GM20431 (cell line): Measurements from ENCODE around the gene WWOX.

Source experiments
- in situ Hi-C: fragments of 300-500 bp; cut with MseI, MboI; formaldehyde crosslinking; loops from one replicate; pipeline ENCODE4 v1.15.0; 2020; ENCODE audit warnings: low sequenced_read_pairs; ENCODE audit not compliant: unreplicated experiment

WWOX gene

GRCh38 chr16:78749745-78750268 lies 650.4 kb downstream of the WWOX start:
- in situ Hi-C loops = no loop called here

GRCh38 chr16:78750611-78751010 lies 651.2 kb downstream of the WWOX start:
- in situ Hi-C loops = no loop called here

GRCh38 chr16:78751601-78752000 lies 652.1 kb downstream of the WWOX start:
- in situ Hi-C loops = no loop called here

- in situ Hi-C loops = no loop called here
Measured at GRCh38 chr16:78754713-78755112, 655.3 kb downstream of the WWOX start.

- in situ Hi-C loops = no loop called here
Measured at GRCh38 chr16:78755751-78756661, 656.6 kb downstream of the WWOX start.

DNA sequence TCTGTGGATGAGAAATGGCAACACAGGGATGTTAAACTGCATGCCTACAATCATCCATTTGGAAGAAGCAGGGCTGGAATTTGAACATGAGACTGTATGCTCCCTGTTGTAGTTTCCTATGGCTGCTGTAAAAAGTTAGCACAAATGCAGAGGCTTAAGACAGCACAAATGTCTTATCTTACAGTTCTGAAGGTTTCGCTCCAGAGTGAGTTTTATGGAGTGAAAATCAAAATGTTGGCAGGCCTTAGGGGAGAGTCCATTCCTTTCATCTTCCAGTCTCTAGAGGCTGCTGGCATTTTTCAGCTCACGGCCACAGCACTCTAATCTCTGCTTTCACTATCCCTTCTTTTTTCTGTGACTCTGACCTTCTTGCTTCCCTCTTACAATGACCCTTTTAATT lies 660.1 kb downstream of the WWOX start:
- in situ Hi-C loops = no loop called here

- in situ Hi-C loops = no loop called here
Measured at GRCh38 chr16:78760611-78761010, 661.2 kb downstream of the WWOX start.

GRCh38 chr16:78761427-78761826 lies 662.0 kb downstream of the WWOX start:
- in situ Hi-C loops = no loop called here

GRCh38 chr16:78762222-78762621 lies 662.8 kb downstream of the WWOX start:
- in situ Hi-C loops = no loop called here

DNA sequence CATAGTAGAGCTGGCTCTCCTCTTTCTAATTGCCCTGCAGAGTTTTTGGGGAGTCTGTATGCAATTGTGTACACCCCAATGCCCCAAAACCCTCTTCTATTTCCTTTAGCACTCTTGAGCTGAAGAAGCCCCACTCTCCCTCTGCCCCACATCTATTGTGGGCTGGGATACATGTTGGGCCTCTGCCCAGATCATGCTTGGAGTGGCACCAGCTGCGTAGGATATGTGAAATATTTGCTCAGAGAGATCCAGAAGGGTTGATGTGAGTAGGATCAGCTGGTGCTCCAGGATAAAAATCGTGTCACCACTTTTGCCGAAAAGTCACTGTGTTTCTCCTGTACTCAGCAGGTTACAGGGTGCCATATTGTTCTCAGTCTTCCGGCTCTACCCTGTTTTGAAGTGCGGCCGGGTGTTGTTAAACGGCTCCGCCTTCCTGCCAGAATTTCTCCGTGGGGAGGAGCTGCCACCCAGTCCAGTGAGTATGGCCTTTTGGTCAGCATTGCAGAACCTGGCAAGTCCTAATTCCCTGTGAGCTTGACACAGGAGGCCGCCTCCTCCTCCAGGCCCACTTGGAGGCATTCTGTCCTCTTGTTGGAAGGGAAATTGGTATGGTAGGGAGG lies 664.5 kb downstream of the WWOX start:
- in situ Hi-C loops = no loop called here

DNA sequence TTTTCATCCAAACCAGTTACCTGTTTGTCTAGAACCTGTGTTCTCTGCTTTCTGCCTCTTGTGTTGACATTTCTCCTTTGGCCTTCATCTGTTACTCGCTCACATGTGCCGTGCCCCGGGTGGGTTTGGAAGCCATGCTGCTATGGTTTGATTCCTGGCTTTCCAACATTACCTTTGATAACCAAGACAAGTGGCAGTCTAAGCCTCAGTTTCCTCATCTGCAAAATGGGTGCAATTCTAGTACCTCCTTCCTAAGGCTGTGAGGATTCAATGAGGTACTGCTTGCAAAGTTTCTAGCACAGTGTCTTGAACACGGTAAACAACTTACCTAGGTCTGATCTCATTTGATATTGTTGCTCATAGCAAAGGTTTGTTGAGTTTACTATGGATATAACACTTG lies 665.0 kb downstream of the WWOX start:
- in situ Hi-C loops = no loop called here

DNA sequence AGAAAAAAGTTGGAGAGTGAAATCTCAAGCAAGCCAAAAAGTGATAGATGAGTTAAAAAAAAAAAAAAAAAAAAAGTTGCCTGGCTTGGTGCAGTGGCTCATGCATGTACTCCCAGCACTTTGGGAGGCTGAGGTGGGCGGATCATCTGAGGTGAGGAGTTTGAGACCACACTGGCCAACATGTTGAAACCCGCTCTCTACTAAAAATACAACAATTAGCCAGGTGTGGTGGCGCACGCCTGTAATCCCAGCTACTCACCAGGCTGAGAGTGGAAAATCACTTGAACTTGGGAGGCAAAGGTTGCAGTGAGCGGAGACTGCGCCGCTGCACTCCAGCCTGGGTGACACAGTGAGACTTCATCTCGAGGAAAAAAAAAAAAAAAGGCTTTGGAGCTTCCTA lies 668.8 kb downstream of the WWOX start:
- in situ Hi-C loops = no loop called here

DNA sequence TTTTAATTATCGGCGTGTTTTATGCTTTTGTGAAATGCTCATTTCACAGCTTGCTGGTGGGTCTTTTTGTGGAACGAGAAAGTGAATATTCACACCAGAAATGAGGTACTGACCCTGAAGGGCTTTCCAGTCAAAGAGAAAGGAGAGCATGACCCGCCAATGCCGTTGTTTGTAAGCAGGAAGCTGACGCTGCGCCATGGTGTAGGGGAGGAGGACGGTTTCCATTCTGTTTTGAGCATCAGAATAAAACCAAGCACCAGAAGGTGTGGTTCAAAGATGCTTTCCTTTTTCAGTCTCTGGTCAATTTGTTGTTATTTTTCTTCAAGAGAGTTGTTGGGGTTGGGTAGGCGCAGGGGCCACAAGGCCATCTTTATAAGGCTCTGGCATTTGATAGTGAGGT lies 669.3 kb downstream of the WWOX start:
- in situ Hi-C loops = no loop called here

- in situ Hi-C loops = no loop called here
Measured at GRCh38 chr16:78770353-78771091, 671.1 kb downstream of the WWOX start.

- in situ Hi-C loops = no loop called here
Measured at GRCh38 chr16:78773291-78773702, 673.8 kb downstream of the WWOX start.

DNA sequence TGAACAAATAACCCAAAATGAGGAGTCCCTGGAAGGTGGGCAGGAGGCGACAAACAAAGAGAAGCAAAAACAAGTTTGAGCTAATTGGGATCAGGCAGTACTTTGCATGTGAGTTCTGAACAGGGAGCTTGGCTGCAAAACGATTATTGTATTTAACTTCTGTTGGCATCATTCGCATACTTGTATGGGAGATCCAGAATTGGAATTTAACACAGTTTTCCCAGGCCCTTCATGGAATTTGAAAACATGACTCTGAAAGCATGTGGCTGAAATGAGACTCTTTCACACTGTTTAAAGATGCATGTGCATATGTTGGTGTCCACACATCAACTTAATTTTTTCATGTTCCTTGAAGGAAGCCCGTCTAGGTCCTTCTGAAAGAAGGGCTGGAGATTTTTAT lies 674.3 kb downstream of the WWOX start:
- in situ Hi-C loops = no loop called here

GRCh38 chr16:78775161-78775561 lies 675.7 kb downstream of the WWOX start:
- in situ Hi-C loops = no loop called here

DNA sequence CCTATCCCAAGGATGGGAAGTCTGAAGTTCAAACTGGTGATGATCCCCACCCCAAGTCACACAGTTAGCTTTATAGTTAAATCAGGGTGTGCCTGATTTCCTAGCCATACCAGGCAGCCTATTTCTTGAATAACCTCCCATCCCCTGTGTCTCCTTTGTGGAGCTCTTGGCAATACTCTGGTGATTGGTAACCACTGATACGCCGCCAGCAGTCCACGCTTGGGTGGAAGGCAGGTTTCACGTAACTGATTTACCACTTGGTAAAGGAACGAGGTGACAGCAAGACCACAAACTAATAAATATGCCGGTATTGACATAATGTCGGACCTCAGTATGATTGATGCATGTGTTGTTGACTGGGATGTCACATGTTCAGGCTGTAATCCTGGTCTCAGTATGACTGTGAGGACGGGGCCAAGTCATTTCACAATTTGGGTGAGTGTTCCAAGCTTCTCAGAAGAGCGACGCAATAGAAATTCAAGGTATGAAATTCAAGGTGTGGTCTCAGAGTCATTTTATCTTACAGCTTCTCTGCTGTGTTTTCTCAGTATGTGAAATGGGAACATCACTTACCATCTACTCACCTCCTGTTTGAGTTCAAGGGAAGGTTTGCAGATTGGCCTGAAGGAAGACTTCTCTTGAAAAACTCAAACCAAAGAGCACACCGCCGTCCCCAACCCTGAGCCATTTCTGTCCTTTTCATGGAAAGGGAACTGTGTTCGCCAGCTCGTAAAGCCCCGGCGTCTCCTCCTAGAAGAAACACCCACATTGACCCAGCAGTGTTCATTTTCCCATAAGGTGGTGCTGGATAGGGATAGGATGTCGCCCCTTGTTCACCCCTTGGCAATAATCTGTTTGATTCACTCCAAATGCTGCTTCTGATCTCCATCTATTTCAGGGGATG lies 678.9 kb downstream of the WWOX start:
- in situ Hi-C loops = no loop called here

DNA sequence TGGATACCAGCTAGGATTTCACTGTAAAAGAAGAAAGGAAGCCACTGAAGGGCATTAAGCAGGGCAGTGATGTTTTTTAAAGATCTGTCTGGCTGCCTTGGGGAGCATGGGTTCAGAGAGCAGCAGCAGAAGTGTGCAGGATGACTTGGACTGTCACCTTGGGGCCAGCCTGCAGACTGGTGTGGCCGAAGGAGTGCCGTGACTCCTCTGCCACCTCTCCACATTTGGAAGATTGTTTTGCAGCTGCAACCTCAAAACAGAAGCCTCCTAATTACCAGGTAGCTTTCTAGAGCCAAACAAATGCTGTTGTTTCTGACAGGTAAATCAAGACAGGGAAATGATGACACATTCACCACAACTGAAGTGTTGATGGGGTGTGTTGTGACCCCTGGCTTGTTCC lies 681.4 kb downstream of the WWOX start:
- in situ Hi-C loops = no loop called here

DNA sequence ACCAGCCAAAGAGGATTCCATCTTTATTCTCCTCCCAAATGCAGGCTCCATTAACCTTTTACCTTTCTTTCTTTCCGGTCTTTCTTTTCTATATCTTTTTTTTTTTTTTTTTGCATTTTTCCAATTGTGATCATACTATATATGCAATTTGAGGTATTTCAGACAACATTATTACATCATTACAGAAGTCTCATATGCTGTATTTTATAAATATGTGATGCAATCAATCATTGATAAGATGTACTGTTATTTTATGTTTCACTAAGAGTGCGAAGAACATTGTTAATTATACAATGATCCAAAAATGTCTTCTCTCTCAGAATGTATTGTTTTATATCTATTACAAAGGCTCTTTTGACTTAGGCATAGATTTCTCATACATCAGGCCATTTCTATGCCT lies 683.1 kb downstream of the WWOX start:
- in situ Hi-C loops = no loop called here
